Hypothalamus (tissue), 51 donors: ENCODE results near the gene SLC37A1.
A peak's percentile ranks its signal among the peaks of the same experiment; 100 is the strongest.
"Not testable (repeated sequence)": the region's sequence is repeated elsewhere in the genome, so short reads cannot be mapped to it uniquely, and the experiment has no call there.

Experiments used
- DNase-seq, 51 donors: peaks; one replicate each; lab custom pipeline; 2025; lab: John Stamatoyannopoulos, UW

SLC37A1 gene

DNA sequence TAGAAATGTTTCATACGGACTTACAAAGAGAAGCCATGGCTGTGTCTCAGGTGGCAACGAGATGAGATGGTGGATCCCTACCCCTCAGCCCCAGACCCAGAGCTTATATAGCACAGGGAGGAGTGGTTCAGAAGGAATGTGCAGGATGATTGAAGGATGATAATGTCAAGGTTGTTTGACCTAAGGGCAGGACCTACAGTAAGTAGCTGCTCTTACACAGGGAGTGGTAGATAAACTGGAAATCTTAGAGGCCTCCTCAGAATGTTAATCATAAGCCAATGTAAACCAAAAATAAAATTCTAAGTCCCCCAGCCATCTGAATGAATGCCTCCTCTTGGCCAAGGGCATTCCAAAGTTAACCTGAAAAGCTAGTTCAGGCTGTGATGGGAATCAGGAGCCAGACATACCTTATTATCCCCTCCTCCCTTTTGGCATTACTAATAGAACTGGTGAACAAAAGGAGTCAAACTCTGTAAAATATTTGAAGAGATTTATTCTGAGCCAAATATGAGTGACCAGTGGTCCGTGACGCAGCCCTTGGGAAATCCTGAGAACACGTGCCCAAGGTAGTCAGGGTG lies 94.0 kb downstream of the SLC37A1 start:
- DNase-seq: no peak

GRCh38 chr21:42608446-42608845 lies 94.8 kb downstream of the SLC37A1 start:
- no peak for DNase-seq

- no peak for DNase-seq
Observed at GRCh38 chr21:42609811-42610210, 96.2 kb downstream of the SLC37A1 start.

GRCh38 chr21:42611852-42612251 lies 98.2 kb downstream of the SLC37A1 start:
- no peak for DNase-seq

DNA sequence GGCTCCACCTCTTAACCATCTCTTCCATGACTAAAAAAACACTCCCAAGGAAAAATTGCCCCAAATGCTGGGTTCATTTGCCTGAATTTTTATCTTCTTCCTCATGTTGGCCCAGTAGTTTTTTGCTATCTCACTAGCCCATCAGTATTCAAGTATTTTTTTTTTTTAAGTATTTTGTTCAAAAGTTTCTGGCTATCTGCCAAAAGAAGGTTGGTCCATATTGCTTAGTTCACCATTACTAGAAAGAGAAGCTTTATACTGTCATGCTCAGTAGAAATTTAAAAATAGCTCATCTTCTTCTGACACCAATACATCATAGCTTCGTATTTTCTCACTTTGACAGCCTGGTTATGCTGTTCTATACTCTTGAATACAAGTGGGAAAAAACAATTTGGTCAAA lies 98.7 kb downstream of the SLC37A1 start:
- DNase-seq: no peak

DNA sequence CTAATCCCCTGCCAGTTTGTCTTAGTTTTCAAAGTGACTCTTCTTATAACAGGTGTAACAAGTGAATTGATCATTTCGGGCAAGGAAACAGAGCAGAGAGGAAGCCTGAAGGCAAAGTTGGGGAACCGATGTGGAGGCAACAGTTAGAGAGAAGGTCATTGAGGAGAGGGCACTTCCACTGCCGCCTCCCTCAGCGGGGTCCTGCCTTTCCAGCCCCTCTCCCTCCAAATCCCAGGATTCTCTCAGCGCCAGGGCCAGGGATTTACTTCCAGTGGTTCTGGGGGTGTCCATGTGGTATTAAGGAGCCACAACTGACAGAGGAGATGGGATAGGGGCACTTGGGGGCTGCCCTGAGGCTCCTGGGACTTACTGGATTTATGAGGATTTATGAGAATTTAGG lies 100.1 kb downstream of the SLC37A1 start:
- no peak for DNase-seq

GRCh38 chr21:42614396-42614795 lies 100.7 kb downstream of the SLC37A1 start:
- no peak for DNase-seq

DNA sequence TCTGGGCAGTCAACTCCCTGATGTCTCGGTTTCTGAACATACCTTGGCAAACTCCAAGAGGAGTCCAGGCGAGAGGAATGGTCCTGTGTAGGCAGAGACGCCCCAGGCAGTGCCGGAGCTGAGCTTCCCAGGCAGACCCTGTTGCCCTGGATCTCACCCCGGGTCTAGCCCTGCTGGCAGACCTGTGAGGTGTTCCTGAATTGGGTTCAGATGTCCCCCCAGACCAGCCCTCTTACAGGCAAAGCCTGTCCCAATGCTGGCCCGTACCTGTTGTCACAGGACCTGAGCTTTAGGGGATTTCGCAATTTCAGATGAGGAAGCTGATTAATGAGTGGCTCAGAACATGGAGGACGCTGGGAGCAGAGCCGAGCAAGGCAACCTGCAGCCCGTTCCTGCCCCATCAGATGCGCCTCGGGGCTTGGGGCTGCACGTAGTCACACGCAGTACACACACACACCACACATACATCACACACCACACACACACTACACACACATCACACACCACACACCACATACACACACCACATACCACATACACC lies 101.2 kb downstream of the SLC37A1 start:
- DNase-seq: no peak

DNA sequence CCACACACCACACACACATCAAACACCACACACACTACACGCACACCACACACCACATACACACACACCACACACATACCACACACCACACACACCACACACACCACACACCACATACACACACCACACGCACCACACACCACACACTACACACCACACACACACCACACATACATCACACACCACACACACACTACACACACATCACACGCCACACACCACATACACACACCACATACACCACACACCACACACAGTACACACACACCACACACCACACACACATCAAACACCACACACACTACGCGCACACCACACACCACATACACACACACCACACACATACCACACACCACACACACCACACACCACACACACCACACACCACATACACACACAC lies 101.7 kb downstream of the SLC37A1 start:
- not testable (repeated sequence) for DNase-seq

DNA sequence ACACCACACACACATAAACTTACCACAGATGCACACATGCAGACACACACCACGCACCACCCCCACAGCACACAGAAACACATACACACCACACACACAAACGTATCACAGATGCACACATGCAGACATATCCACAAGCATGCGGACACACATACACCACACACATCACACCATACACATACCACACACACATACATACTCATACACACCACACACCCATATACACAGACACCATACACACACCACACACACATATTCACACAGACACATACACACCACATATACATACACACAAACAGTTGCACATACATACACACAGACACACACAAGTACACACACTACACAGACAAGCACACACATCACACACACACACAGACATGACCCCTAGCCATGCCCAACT lies 102.3 kb downstream of the SLC37A1 start:
- DNase-seq: no peak

DNA sequence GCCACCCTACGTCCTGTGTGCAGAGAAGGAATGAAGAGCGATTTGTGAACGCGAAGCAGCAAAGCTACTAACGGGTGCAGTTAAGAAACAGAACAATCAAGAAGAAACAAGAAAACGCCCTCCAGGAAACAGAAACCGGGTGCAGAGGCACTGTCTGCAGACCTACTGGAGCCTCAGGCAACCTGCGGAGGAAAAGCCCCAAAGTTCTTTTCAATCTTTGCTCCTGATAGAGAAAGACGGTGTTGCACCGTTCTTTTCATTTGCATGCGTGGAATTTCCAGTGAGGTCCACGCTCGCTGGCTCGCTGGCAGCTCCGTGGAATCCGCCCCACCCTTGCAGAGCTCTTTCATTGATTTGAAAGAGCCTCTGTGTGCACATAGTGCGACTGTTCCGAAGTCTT lies 102.8 kb downstream of the SLC37A1 start:
- DNase-seq: peak in 2 of 51 donors; percentile 6 to 27

GRCh38 chr21:42616941-42617340 lies 103.3 kb downstream of the SLC37A1 start:
- DNase-seq: no peak

DNA sequence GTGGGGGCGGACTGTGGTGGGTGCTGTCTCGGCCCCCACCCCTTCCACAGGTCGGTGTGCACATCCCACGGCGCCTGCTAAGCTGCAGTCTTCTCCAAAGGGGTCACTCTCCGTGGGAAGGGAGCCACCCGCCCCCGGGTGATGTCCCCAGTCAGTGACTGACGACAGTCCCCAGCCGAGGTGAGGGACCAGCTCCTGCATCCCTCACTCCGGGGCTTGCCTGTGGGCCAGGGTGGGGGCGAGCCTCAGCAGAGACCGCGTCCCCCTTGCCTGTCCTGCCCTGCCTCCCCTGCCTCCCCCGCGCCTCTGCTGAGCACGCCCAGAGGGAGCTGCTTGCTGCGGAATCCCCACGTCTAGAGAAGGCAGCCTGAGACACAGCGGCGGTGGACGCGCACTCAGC lies 103.8 kb downstream of the SLC37A1 start:
- DNase-seq: no peak

GRCh38 chr21:42618707-42619102 lies 105.1 kb downstream of the SLC37A1 start:
- DNase-seq: no peak

DNA sequence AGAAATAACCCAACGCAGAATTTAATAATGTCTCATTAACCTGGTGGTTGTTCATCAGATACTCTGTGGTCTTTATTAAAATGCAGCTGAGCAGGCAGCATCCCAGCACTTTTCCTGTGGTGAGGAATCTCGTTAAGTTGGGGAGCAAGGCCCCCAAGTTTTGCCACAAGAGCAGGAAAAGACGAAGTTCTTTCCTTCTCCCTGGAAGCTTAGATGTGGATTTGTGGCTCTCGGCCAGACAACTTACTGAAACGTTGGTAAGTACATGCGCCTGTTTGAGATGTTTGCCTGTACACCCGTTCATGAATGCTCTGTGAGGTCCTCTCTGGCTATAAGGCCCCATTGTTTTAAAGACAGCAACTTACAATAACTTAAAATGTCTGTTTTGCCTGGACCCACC lies 105.5 kb downstream of the SLC37A1 start:
- no peak for DNase-seq

- DNase-seq: no peak
Observed at GRCh38 chr21:42619841-42620240, 106.2 kb downstream of the SLC37A1 start.

DNA sequence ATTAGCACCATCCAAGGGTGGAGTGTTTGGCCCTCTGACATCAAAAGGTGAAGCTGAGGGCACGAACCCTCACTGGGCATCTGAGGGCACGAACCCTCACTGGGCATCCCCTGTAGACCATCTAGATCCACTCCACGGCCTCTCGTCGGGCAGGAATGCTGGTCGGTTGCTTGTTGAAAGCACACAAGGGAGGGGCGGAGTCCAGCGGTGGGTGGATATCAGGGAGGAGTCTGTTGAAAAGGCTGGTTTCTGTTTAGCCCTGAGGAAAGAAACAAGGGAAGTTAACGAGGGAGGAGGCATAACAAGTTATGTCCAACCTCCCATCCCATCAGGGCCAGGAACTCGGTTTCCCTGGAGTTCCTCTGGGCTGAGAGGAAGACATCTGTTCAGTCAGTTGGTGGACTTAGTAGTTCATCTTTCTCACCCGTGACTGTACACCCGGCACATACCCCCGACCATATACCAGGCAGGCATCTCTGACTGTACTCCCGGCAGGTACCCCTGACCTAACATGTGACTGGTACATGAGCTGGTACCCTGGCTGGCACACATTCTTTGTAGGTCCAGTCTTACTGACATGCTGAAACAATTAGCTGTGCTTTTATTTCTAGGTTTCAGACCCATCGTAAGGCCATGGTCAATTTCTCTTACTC lies 107.6 kb downstream of the SLC37A1 start:
- DNase-seq: peak in 1 of 51 donors; percentile 36

DNA sequence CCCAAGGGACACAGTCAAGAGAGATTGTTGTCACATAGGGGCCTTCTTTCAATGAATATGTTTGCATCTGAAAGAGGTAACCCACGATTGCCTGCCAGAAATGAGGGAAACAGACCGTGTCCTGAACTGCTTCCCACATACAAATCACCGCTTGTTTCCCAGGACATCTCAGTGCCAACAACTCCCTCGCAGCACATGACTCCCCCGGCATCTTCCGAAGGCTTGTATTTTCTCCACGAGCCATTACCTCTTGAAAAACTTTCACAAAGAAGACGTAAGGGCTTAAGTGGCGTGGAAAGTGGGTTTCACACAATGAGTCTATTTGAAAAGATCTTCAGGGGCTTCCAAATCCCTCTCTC lies 108.1 kb downstream of the SLC37A1 start:
- peak in 11 of 51 donors; percentile 11 to 36 (median 18) for DNase-seq

- DNase-seq: no peak
Observed at GRCh38 chr21:42622284-42622683, 108.6 kb downstream of the SLC37A1 start.

GRCh38 chr21:42623694-42624093 lies 110.0 kb downstream of the SLC37A1 start:
- DNase-seq: no peak

- DNase-seq: no peak
Observed at GRCh38 chr21:42624095-42624790, 110.6 kb downstream of the SLC37A1 start.

GRCh38 chr21:42624936-42625335 lies 111.3 kb downstream of the SLC37A1 start:
- DNase-seq: no peak
